GM21786 (cell line): ENCODE results near the gene CHST10.
"Not testable (repeated sequence)": the region's sequence is repeated elsewhere in the genome, so short reads cannot be mapped to it uniquely, and the experiment has no call there.

ENCODE experiments used
- ATAC-seq: cut with Tn5 transposase; IDR thresholded peaks from one replicate; pipeline ENCODE4 v1.9.1; 2021; ENCODE audit not compliant: unreplicated experiment

CHST10 gene, protein sequence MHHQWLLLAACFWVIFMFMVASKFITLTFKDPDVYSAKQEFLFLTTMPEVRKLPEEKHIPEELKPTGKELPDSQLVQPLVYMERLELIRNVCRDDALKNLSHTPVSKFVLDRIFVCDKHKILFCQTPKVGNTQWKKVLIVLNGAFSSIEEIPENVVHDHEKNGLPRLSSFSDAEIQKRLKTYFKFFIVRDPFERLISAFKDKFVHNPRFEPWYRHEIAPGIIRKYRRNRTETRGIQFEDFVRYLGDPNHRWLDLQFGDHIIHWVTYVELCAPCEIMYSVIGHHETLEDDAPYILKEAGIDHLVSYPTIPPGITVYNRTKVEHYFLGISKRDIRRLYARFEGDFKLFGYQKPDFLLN

DNA sequence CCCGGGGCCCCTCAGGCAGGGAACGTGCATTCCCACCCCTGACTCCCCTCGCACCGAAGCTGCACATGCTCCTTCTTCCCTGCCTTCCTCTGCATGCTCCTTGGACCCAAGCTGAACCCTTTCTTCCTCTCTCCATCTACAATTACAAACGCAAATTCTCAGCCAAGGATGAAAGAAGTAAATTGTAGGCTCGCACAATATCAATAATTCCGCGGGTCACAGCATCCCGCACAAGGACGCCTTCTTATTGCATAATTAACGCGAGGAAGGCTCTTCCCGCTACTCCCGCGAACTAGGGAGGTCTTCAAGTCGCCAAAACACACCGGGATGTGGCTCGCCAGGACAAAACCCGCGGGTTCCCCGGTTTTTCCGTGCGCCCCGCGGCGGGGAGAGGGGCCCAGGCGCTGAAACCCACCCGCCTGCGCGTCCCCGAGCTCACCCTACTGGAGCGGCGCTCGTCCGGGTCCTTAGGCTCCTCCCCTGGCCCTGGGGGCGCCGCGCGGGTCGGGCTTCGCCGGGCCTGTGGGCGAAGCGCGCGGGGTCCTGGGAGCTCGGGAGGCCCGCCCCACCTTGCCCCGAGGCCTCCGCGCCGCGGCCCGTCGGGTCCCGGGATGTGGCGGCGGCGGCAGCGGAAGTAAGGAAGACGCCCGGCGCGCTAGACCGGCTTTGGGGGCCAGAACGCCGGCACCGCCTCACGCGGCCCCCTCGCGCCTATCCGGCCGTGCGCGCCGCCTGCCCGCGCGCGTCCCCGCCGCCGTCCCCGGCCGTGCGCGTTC lies at the start of gene CHST10:
Gene CHST10, minus strand, starts transcription at position 734 of the 776 bp plus-strand sequence. CDS start 10,993 bp downstream, outside the sequence.
- peak; percentile 75 for ATAC-seq

DNA sequence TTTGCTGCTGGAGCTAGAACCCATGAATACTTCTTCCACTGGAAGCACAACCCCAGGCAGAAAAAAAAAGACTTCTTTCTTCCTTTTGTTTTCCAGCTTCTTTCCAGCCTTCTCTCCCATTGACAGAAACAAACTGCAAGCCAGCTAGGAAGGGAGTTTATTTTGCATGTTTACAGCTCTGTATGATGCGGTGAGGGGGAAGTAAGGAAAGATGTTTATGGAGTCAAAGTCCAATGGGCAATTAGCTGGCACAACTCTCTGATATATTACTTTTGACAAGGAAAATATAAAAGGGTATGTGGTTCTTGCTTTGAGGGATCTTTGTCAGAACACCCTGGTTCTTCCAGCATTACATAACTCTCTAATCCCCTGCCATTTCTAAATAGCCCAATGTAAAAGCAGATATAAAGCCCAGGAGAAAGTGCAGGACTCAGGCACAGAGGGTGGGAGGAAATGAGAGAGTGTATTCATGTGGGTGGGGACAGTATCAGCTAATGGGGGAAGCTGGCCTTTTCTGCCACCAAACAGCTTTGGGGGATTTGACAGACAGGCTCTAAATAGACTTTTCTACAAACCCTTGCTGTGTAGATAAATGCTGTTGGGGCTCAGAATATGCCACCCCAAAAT lies 43.5 kb upstream of the CHST10 start:
- ATAC-seq: no peak

DNA sequence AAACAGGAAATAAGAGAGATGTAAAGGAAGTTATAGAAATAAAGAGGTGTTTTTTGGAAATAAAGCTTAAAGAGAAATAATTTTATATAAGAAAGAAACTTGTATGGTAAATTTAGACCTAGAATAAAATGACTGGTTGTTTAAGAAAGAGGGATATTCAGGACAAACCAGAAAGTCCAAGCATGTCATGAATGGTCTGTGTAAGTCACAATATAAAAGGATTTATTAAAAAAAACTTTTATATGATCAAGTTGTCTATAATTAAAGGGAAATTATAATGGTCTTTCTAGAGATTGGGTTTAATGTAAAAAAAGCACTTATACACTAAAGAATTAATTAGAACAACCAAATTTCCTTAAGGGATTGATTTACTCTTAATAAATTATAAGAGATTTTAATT lies 38.9 kb upstream of the CHST10 start:
- ATAC-seq: not testable (repeated sequence)

DNA sequence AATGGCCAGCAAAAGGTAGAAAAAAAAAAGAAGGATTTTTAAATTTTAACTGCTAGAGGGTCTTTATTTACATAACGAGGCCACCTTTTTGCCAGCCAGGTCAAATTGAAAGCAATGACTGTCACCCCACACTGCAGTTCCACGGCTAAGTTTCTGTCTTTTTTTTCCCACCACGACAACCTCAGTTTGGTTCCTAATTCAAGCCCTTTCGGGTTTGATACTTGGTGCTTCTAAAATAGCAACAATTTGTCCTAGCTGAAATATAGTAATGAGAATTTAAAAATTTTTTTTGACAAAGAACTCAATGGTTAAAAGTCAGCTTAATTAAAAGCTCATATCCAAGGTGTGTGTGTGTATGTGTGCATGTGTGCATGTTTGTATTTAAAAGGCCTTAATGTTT lies 36.4 kb upstream of the CHST10 start:
- no peak for ATAC-seq

DNA sequence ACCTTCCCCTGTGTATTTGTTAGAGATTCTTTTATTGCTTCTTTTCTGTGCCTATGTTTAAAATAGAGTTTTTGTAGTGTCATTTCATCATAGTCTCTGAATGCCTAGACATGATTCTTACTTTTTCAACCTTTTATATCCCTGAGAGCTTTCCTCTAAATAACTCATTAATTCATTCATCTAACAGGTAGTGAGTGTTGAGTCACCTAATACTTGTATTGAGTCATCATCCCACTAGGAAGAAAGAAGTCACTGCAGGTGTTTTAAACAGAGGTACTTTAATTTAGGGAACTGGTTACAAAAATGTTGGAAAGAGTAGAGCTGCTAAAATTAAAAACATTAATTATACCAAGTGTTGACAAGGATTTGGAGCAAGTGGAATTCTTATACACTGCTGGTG lies 34.3 kb upstream of the CHST10 start:
- no peak for ATAC-seq

DNA sequence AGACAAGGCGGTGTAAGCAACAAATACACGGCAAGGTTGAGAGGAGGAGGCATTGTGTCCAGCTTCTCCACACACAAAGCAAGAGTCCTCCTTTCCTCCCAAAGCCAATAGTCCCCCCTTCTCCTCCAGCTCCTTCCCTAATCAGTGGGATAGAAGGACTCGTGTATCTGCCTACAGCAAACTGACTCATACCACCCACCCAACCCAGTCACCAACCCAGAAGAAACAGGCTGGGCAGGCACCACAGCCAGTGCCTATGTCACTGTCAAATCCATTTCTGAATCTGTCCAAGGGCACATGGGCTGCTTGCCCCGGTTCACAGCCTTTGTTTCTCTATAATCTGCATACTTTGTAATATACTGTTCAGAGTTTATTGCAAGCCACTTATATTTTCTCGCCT lies 33.6 kb upstream of the CHST10 start:
- ATAC-seq: no peak

DNA sequence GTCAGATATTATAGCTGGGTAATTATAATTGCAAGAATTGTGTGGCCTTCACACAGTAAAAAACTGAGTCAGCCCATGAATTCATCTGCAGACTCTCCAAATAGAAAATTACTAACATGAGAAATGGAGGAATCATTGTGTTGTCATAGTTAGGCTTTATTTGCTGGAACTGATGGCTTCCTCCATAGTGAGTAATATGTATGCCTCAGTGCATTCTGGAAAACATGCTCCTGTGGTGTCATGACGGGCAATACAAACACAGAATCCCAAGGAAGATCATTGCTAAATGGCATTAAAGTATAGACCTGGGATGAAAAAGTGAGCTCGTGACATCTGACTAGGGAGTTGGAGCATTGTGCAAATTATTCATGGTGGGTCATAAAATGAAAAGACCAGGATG lies 29.2 kb upstream of the CHST10 start:
- no peak for ATAC-seq

DNA sequence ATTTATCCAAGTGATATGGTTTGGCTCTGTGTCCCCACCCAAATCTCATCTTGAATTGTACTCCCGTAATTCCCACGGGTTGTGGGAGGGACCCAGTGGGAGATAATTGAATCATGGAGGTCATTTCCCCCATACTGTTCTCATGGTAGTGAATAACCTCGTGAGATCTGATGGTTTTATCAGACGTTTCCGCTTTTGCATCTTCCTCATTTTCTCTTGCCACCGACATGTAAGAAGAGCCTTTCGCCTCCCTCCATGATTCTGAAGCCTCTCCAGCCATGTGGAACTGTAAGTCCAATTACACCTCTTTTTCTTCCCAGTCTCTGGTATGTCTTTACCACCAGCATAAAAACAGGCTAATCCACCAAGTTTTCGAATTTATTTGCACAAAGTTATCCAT lies 20.3 kb upstream of the CHST10 start:
- ATAC-seq: no peak

DNA sequence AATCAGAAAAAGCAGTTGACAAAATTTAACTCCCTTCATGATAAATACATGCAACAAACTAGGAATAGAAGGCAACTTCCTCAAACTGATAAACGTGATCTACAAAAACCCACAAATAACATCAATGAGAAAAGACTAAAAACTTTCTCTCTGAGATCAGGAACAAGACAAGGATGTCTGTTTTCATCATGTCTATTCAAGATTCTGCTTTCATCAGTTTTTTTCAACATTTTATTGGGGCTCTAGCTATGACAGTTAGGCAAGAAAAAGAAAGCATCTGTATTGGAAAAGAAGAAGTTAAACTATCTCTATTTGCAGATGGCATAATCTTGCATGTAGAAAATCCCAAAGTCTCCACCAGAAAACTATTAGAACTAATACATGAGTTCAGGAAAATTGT lies 12.3 kb upstream of the CHST10 start:
- ATAC-seq: no peak

DNA sequence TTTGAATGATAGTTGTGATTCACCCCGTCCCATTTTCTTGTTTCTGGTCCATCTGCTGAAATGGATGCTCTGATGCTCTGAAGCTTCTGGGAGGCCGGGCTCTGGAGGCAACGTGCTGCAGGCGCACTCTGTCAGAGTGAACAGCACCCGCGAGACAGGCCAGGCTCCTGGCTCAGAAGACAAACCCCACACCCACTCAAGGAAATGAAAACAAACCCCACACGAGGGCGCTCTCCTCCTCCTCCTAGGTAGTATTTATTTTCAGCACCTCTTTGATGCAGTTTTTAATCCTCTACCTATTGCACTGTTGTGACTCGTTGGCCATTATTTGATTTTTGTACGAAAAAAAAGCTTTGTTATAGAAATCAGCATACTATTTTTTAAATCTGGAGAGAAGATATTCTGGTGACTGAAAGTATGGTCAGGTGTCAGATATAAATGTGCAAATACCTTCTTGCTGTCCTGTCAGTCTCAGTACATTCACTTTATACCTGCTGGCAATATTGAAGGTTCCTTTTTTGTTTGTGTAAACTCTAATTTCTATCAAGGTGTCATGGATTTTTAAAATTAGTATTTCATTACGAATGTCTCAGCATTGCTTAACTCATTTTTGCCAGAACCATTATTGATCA lies 10.3 kb upstream of the CHST10 start:
- ATAC-seq: no peak

DNA sequence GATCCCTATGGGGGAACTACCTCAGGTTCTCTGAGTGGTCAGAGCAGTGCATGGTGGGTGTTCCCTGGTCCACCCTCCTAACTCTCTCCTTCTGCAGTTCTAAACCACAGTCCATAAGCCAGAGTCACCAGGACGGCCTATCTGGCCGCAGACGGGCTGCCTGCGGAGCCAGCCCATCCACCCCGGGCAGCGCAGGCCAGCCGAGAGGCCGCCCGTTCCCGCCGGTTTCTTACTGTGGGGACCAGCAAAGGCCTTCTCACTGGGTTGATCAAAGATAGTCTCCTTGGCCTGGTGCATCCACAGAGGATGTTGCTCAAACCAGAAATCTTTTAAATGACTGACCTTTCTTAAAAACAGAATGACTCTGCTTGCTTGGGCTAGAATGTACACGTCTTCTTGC lies 9.6 kb upstream of the CHST10 start:
- ATAC-seq: no peak

DNA sequence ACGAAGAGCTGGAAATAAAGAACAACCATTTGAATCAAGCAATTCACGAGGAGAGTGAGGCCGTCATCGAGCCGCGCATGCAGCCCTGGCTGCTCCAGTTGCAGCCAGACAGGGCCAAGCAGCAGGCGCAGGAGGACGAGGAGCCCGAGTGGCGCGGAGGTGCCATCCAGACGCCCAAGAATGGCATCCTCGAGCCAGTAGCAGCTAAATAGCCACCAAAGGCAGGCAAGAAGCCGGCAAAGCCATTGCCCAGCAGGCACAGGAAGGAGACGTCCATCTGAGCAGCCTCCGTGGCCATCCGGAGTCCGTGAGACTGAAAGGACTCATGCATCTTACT lies 8.9 kb upstream of the CHST10 start:
- no peak for ATAC-seq

DNA sequence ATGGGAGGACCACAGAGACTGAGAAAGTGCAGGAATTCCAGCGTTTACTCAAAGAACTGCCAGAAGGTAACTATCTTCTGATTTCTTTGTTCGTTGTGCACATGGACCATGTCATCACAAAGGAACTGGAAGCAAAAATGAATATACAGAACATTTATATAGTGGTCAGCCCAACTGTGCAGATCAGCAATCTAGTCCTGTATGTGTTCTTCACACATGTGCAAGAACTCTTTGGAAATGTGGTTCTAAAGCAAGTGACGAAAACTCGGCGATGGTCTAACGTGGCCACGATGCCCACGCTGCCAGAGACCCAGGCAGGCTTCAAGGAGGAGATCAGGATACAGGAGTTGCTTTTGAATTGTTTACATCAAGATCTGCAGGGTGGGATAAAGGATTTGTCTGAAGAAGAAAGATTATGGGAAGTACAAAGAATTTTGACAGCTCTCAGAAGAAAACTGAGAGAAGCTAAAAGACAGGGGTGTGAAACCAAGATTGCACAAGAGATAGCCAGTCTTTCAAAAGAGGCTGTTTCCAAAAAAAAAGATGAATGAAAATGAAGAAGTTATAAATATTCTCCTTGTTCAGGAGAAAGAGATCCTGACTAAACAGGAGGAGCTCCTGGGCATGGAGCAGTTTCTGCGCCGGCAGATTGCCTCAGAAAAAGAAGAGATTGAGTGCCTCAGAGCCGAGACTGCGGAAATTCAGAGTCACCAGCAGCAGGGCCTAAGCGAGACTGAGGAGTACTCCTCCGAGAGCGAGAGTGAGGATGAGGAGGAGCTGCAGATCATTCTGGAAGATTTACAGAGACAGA lies 8.3 kb upstream of the CHST10 start:
- no peak for ATAC-seq

DNA sequence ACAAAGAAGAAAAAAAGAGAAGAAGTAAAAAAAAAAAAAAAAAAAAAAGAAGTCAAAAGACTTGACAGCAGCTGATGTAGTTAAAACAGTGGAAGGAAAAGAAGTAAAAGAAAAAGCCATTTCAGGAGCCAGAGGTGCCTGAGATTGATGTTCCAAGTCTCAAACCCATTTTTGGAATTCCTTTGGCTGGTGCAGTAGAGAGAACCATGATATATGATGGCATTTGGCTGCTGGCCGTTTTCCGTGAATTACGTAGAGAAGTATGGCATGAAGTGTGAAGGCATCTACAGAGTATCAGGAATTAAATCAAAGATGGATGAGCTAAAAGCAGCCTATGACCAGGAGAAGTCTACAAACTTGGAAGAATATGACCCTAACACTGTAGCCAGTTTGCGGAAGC lies 7.6 kb upstream of the CHST10 start:
- no peak for ATAC-seq

DNA sequence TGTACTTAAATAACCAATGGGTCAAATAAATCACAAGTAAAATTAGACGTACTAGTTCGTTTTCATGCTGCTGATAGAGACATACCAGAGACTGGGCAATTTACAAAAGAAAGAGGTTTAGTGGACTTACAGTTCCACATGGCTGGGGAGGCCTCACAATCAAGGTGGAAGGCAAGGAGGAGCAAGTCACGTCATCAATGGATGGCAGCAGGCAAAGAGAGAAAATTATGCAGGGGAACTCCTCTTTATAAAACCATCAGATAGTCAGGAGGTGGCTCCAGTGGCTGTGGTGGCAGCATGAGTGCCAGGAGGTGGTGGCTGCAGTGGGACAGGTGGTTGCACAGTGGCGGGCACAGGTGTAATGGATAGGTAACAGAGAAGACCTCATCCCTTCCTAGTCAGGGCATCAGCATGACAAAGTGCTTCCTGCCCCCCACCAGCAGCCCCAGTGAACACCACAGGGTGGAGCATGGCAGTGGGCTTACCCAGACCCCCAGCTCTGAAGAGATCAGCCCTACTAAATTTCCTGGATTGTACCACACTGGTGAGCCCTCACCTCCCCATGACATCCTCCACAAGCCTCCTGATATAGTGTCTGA lies 6.9 kb upstream of the CHST10 start:
- no peak for ATAC-seq

DNA sequence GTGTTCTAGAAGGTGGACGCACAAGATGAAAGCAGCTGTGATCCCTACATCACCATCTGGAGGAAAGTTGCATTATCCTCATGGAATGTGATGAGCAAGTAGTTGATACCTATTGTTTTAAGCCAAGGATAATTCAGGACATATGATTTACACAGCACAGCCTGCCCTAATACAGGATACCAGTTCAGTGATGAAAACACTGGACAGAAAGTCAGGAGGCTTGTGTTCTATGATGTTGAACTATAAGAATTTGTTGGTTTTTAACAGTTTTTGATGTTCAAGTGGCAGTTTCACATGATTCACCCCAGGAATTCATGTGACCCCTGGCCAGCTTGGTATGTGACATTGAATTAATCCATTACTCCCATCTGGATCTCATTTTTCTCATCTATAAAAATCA lies 6.2 kb upstream of the CHST10 start:
- ATAC-seq: no peak

DNA sequence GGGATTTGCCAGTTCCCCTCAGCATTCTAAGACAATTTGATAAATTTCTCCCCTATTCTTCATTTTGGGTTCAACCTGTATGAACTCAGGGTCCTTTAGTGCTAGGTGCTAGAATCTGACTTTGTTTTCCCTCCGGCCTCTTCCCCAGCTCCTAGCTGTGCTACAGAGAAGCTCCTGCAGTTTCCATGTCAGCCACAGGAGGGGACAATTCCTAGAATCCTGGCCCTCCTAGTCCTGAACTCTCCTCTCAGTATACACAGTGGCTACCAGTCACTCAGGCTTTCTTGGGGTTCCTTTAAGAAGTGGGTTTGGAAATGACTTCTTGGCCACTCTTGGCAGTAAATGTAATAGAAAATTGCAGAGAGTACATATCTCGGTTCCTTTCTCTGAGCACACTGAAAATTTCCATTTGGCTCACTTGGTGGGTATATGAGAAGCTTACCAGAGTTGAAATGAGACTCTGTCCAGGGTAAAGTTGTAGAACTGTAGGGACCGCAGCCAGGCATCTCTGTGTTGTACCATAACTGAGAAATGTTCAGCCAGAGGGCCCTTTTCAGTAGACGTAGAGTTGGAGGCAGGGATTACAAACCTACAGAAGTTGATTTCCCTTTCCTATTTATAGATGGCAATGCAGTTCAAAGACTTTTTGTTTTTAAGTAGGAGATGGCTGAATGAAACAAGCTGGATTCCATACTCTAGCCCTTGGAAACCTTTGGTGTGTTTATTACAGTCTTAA lies 5.0 kb upstream of the CHST10 start:
- no peak for ATAC-seq

DNA sequence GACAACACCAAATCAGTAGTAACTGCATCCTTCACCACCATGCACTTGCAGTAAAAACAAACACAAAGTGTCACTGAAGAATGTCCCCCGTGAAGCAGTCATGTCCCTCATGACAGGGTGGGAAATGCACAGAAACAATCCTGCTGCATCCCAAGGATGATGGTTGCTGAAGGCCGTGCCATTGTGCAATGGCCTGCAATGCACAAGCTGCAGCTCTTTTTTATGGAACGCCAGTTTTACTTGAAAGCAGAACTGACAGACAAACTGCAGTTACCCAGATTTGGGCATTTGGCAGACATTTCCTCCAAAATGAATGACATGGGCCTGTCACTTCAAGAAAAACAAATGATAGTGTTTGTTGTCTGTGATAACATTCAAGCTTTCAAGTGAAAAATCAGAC lies 2.4 kb upstream of the CHST10 start:
- no peak for ATAC-seq

DNA sequence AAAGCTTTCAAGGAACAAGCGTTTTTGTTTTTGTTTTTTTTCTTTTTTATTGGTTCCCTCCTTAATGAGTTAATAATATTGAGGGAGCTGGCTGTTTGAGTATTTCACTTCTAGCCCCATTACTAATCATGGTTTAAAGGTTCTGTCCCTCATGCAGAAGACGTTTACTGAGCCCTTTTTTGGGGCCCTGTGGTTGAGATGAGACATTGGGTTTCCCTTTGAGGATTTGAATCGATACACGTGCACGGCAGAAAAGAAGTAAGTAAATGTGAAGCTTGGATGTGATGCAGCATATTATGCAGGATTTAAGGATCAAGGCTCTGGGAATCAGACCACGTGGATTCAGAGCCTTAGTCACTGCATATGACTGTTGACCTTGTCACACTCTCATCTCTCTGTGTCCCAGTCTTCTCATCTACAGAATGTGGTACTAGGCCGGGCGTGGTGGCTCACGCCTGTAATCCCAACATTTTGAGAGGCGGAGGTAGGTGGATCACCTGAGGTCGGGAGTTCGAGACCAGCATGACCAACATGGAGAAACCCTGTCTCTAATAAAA lies 1.0 kb upstream of the CHST10 start:
- ATAC-seq: no peak
